IPS-NIHi11 (cell line): ENCODE data around the gene ATE1.
"Not testable (repeated sequence)": the region's sequence is repeated elsewhere in the genome, so short reads cannot be mapped to it uniquely, and the experiment has no call there.

Experiments
- DNase-seq: peaks from one replicate; pipeline ENCODE4 v3.0.0; 2012; ENCODE audit warnings: mixed read lengths, low spot score

ATE1 gene

DNA sequence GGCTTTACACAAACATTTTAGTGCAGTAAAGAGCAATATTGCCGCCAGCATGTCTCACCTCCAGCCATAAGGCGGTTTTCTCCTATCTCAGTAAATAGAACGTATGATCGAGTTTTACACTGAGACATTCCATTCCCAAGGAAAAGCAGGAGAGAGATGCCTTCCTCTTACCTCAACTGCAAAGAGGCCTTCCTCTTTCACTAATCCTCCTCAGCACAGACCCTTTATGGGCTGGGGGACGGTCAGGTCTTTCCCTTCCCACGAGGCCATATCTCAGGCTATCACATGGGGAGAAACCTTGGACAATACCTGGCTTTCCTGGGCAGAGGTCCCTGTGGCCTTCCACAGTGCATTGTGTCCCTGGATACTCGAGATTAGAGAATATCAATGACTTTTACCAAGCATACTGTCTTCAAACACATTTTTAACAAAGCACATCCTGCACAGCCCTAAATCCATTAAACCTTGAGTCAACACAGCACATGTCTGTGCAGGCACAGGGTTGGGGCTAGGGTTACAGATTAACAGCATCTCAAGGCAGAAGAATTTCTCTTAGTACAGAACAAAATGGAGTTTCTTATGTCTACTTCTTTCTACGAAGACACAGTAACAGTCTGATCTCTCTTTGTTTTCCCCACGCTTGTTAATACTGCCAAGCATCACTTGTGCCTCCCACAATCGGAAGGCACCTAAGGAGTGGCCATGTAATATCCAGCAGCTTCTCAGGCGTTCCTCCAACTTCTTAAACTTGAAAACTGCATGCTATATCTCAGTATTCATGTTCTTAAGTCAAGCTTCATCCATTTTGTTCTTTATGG lies 2.6 kb upstream of the ATE1 start:
- not testable (repeated sequence) for DNase-seq

DNA sequence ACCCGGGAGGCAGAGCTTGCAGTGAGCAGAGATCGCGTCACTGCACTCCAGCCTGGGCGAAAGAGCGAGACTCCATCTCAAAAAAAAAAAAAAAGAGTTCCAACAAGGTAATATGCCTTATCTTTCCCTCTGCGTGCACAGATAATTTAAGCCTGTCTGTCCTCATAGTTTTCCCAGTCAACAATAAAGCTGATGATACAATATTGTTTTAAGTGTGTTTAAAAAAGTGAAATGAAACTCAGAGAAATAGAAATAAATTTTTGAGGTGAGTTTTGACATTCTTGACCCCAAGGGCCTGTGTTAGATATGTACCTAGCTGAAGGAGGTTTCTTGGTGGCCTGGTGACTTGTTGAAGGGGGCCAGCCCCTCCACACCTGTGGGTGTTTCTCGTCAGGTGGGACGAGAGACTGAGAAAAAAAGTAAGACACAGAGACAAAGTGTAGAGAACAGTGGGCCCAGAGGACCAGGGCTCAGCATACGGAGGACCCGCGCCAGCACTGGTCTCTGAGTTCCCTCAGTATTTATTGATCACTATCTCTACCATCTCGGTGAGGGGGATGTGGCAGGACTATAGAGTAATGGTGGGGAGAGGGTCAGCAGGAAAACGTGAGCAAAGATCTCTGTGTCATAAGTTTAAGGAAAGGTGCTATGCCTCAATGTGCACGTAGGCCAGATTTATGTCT lies 1.9 kb upstream of the ATE1 start:
- DNase-seq = not testable (repeated sequence)

DNA sequence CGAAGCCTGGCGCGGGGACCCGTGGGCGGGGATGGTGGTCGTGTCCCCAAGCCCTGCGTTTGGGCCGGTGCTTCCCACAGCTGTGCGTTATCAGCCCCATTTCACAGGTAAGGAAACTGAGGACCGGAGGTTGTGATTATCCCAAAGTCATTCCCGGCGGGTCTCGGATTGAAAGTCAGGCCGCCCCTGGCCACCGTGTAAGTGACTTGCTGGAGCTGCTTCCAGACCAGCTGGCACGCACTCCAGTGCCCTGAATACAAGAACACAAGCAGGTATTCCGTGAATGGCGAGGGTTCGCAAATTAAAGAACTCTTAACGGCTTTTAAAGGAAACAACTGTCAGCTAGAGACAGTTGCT lies 675 bp upstream of the ATE1 start:
- no peak for DNase-seq

DNA sequence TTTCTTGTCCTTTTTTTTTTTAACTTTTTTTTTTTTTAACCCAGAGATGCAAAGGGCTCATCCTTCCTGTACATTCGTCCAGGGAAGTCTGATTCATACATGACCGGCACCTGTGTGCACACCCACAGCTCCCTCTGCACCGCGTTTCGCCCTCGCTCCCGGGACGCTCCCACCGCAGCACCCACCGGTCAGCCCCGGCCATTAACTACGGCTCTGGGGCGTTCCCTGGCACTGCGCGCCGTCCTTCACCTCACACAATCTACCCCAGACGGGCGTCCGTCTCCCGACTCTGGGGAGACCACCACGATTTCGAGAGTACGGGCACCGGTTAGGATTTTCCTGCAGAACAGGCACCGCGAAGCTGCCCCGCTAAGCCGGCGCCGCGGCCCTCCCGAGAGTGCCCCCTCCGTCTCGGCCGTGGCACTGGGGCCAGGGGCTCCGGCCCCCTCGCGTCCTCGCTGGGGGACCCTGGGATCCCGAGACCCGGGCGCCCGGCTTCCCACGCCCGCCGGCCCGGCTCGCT lies 452 bp downstream of the ATE1 start:
- peak; percentile 75 for DNase-seq

DNA sequence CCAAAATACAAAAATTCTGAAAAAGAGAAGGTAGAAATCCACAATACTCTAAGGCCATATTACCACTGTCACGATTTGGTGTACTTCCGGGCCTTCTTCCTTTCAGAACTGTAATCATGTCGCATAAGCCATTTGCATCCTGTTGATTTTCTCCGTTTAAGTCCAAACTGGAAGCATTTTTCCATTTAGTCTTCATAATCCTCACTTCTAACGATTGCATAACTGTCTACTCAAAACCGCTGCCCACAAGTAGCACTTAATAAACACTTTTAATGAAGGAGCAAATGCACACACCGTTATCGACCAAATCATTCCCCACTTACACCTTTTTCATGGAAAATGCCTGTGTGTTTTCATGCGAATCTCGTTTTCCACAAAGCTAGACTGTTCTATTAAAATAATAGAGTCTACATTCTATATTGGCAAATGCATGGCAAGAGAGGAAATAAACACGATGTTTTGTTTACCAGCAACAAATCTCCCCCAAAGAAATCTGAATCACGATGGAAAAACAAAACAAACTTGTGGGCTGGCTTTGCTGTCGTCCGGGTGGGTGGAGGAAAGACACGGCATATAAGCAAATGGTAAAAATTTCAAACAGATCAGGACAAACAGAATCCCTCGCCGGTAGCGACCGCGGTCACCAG lies 1.0 kb downstream of the ATE1 start:
- DNase-seq = peak; percentile 27

DNA sequence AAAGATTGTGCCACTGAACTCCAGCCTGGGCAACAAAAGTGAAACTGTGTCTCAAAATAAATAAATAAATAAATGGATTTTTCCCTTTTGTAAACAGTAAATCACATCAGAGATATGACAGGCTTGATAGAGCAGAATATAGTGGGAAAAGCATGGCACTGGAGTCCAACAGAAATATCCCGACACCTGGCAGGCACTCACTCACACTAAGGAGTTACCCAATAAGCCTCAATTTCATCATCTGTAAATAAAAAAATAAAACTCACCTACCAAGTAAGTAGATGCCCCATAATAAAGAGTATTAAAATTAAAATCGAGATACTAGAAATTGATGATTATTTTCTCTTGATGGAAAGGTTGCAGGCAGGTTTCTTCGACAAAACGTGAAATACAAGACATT lies 1.7 kb downstream of the ATE1 start:
- DNase-seq = no peak

DNA sequence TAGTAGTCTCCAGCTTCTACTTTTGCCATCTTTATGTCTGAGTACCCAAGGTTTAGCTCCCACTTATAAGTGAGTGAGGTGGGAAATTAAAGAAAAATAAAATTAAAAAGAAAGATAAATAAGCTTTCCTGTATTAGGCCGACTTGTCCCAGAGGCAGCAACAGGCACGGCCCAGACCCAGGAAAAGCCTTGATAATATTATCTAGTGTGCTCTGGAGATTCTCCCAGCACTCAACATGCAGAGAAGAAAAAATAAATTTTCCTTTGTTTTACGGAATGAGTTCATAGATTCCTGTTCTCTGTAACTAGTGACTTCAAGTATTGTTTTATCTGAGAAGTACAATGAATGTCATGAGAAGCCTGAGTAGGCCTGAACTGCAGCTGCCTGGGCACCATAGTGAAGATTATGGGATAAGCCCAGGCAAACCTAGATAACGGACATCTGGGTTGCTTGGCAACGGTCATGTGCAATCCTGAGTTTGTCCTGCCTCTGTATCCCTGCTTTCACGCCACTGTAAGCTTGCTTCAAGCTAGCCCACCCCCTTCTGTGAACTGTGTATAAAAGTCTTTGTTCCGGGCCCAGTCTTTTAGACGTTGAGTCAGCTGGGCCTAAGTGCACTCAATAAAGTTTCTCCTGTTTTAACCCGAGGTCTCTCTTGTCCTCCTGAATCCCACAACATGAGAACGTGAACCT lies 6.4 kb downstream of the ATE1 start:
- DNase-seq = no peak

DNA sequence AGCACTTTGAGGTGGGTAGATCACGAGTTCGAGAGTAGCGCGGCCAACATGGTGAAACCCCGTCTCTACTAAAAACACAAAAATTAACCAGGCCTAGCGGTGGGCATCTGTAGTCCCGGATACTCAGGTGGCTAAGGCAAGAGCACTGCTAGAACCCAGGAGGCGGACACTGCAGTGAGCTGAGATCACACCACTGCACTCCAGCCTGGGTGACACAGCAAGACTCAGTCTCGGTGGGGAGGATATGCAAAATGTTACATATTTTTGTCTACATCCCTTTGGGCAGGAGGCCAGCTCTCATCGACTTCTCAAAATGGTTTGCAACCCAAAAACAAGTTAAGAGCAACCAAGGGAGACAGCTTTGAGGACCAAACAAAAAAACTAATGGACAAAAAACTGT lies 8.2 kb downstream of the ATE1 start:
- DNase-seq = no peak

DNA sequence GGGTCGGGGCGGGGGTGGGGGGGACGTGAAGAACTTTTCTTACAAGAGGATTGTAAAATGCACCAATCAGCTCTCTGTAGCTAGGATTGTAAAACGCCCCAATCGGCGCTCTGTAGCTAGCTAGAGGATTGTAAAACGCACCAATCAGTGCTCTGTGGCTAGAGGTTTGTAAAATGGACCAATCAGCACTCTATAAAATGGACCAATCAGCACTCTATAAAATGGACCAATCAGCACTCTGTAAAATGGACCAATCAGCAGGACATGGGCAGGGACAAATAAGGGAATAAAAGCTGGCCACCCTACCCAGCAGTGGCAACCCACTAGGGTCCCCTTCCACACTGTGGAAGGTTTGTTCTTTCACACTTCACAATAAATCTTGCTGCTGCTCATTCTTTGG lies 9.0 kb downstream of the ATE1 start:
- DNase-seq = not testable (repeated sequence)

DNA sequence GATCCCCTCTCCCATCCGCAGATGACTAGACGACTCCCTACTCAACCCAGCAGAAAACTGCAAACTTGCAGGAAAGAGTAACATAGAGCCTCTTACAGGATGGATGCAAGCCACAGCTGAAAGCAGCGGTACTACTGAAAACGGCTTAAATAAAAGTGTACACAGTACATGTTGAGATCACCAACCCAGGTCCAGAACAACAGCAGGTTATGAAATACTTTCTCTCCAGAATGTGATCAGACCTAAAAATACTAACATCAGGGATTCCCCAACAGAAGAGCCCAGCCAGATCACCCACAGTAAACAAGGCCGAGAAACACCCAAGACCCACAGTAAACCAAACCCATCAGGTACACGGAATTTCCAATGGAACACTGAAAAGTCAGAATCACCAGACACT lies 13.2 kb downstream of the ATE1 start:
- DNase-seq = no peak

DNA sequence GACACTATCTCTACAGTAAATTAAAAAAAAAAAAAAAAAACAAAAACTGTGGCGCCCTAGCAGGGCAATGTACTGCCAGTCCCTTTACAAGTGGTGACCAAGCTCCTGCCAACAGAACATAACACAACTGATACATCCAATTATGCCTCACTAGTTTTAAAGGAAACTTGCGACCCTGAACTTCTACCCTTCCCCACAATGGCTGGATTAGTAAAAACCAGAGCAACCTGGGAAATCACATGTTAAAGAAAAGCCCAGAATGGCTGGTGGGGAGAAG lies 16.5 kb downstream of the ATE1 start:
- no peak for DNase-seq

DNA sequence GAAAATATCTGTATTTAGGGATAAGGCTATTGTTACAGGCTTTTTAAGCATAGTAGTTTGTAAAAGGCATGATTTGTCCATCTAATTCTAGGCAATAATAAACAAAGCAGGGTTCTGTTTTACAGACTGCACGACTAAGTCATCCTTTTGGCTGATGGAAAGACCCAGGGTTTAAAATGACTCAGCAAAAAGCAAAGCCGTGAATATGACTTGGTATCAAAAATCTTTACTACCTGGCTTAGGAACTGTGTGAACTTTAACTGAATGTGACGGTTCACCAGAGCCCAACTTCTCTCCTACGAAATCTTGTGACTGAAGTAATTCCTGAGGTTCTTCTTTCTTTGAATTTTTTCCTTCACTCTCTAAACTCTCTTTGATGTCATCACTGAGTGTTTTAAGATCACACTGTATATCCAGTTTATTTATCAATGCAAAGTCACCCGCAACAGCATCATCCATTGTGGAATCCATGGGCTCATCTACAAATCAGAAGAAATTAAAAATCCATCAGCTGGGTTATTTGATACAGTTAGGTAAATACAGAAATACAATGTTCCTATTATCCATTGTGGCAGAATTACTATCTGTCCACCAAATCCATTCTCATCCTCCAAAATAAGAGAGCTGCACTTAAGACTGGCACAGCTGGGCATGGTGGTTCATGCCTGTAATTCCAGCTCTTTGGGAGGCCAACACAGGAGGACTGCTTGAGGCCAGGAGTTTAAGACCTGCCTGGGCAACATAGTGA lies 17.0 kb downstream of the ATE1 start:
- DNase-seq = no peak

DNA sequence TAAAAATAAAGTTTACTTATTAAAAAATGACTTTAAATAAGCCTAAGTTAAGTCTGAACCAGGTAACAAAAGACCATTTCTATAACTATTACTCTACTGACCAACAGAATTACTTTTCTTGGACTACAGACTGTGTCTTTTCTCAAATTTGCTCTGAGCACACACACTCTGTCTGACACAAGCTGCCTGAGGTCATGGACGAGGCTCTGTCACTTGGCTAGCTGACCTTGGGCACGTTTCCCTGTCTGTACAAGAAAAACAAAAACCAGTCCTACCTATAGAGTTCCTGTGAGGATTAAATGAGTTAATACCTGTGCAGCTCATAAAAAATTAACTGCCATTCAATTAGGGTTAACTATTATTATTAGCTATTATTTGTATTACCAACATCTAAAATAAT lies 22.9 kb downstream of the ATE1 start:
- no peak for DNase-seq

DNA sequence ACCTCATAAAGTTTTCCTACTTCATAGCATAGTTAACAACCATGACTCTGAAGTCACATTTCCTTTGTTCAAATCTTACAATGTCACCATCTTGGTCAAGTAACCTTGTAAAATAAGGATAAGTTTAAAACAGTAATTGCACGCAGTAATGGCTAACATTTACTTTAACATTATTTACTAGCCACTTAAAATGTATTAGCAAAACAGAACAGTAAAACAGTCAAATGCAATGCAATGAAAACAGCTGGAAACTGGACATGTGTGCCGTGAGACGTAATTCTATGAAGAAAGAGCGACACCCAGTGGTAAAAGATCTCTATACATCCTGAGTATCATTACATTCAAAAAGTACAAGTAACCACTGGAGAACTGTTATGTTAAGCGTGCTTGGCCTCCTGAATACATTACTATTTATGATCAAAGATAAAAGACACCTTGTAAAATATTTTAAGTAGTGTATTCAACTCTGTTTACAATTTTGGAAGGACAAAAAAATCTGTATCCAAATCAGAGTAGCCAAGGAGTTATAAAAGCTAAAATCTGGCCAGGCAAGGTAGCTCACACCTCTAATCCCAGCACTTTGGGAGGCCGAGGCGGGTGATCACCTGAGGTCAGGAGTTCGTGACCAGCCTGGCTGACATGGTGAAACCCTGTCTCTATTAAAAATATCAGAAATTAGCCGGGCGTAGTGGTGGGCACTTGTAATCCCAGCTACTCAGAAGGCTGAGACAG lies 27.2 kb downstream of the ATE1 start:
- peak; percentile 62 for DNase-seq

DNA sequence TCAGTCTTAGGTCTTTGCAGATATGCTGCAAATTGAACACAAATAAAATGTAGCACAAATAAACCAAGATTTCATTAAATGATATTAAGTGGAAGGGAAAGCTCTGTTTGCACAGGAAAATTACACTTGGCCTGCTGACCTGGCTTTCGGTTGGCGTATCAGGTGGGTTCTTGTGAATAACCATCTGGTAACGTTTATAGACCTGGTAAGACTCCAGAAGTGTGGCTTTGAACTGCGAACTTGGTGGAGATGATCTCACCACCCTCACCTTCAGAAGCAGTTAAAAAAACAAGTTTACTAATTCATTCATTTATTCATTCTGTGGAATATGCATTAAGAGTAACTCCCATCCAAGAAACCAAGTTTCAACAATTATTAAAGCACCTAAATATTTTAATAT lies 28.1 kb downstream of the ATE1 start:
- no peak for DNase-seq

DNA sequence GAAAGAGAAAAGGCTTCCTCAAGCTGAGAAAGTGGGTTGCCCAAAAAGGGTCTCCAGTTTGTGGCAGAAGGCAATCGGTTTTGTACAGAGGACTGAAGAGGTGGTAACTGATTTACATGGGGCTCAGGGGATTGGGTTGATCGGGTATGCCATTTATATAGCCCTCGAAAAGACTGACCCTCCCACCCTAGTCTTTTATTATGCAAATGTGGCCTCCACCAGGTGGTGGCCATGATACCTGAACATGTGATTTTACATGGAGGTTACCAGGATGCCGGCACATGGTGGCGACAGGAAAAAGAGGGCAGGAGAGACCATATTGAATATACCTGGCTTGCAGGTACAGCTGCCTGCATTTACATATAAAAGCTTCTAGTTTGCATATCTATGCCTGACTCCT lies 36.7 kb downstream of the ATE1 start:
- peak; percentile 70 for DNase-seq

DNA sequence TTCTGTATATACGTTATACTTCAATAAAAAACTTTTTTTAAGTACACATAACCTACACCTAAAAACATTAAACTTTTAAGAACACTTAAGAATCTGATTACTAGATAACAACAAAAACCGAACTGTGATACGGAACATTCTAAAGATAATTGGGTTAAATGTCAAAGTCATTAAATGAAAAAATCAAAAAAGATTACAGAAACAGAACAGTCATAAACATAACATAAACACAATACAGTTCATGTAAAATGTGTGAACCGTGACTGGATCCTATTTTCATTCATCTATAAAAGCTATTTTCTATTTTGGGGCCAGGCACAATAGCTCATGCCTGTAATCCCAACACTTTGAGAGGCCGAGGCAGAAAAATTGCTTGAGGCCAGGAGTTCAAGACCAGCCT lies 38.6 kb downstream of the ATE1 start:
- DNase-seq = no peak

DNA sequence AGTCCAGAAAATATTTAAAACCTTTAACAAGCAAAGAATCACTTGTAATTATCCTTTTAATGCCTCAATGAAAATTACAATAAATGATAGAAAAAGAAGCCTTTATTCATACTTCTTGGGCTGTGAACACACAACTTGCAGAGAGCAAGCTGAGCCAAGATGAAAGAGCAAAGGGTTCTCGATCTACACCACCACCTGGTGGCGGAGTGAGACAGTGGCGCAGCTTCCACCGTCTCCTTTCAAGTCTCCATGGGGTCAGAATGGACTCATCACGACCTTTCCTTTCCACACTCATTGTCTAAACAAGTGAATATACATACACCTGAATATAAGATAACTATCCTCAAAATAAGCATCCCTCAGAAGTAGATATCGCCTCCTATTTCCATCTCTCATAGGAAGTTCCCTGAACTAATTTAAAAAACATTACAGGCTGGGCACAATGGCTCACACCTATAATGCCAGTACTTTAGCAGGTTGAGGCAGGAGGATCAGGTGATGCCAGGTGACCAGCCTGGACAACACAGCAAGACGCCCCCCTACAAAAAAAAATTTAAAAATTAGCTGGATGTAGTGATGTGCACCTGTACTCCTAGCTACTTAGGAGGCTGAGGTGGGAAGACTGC lies 40.7 kb downstream of the ATE1 start:
- peak; percentile 77 for DNase-seq

DNA sequence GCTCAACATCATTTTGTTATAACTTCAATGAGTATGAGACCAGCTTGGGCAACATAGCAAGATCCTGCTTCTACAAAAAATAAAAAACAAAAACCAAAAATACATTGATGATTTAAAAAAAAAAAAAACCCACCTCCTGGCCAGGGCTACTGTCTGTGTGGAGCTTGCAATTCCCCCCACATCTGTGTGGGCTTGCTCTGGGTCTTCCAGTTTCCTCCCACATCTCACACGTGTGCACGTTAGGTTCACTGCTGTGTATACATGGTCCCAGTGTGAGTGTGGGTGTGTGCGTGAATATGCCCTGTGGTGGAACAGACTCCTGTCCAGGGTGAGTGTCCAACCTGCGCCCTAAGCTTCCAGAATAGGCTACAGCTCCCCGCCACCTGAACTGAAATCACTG lies 41.6 kb downstream of the ATE1 start:
- no peak for DNase-seq

DNA sequence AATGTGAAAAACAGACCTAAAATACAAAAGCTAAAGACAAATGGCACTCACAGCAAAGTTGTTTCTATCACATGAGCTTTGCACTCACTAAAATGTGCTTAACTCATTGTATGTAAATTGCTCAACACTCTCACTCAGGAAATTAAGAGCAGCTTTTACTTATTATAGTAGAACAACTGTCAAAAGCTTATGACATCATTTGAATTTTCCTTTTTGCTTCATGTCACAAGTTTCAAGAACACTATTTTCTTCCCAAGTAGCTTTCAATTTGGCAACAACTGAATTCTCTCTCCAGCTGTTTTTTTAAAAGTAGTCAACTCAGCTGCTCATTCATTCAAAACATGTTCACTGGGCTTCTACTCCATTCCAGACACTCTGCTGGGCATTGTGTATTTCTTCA lies 46.9 kb downstream of the ATE1 start:
- no peak for DNase-seq

DNA sequence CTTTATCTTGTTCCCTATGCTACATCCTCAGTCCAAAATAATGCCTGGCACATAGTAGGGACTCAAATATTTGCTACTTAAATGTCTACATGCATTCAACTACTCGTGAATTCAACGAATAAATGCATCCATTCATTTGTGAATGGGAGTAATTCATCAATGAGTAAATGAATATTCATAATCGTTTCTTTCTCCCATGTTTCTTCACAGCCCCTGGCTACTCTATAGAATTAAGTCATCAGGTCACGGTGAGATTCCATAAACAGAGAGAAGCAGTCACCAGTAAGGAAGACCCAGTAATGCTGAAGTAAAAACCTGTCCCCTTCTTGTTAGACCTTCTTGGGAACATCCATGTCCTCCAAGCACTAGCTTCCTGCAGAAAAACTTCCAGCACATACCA lies 48.4 kb downstream of the ATE1 start:
- DNase-seq = no peak
